Body of pancreas (tissue), 4 donors: Measurements from ENCODE around the gene CSTPP1.

ENCODE experiments used
- CTCF ChIP-seq, 7 experiments: fragments of 450-650 bp in 4 of 7; fragments of 200-600 bp in 3 of 7; sonication (generic) in 3 of 7; IDR thresholded peaks; one replicate each; pipeline ENCODE4 v1.5.1; 2016 to 2019; ENCODE audit warnings: antibody characterized with exemption in 7 of 7
- POLR2A ChIP-seq, 3 donors: fragments of 450-650 bp; IDR thresholded peaks; one replicate each; pipeline ENCODE4 v1.6.1; 2016; ENCODE audit warnings: antibody characterized with exemption in 3 of 3, mild to moderate bottlenecking in 2 of 3

- no peak for TF ChIP-seq POLR2A (IDR thresholded peaks at IDR 0.05)
- no peak for TF ChIP-seq CTCF (IDR thresholded peaks at IDR 0.05)
These were observed 272.1 kb downstream of the CSTPP1 start for GRCh38 chr11:47208628-47209027.
